GM10248 (cell line): ENCODE measurements around the gene BLOC1S3.
A peak's percentile ranks its signal among the peaks of the same experiment; 100 is the strongest.

Source experiments
- CTCF ChIA-PET: fragments of 300-600 bp; sonication (Branson Sonifier 250); formaldehyde crosslinking; extraction: SDS; loops from one replicate; lab custom pipeline; 2021; ENCODE audit warnings: antibody characterized with exemption; lab: Yijun Ruan, JAX
- POLR2A ChIA-PET: fragments of 350-650 bp; sonication (Branson Sonifier 250); formaldehyde crosslinking; extraction: SDS; loops from one replicate; lab custom pipeline; 2020; ENCODE audit warnings: antibody characterized with exemption; lab: Yijun Ruan, JAX
- DNase-seq: peaks from one replicate; pipeline ENCODE4 v3.0.0; 2012; ENCODE audit errors: extremely low spot score
- TF ChIP-seq, protein P1 (sequence below): IDR thresholded peaks from 2 replicates; pipeline ENCODE4 v1.5.1; 2012; ENCODE audit warnings: mild to moderate bottlenecking, low read depth; ENCODE audit errors: extremely low read depth, missing control alignments, control extremely low read depth

BLOC1S3 gene

DNA sequence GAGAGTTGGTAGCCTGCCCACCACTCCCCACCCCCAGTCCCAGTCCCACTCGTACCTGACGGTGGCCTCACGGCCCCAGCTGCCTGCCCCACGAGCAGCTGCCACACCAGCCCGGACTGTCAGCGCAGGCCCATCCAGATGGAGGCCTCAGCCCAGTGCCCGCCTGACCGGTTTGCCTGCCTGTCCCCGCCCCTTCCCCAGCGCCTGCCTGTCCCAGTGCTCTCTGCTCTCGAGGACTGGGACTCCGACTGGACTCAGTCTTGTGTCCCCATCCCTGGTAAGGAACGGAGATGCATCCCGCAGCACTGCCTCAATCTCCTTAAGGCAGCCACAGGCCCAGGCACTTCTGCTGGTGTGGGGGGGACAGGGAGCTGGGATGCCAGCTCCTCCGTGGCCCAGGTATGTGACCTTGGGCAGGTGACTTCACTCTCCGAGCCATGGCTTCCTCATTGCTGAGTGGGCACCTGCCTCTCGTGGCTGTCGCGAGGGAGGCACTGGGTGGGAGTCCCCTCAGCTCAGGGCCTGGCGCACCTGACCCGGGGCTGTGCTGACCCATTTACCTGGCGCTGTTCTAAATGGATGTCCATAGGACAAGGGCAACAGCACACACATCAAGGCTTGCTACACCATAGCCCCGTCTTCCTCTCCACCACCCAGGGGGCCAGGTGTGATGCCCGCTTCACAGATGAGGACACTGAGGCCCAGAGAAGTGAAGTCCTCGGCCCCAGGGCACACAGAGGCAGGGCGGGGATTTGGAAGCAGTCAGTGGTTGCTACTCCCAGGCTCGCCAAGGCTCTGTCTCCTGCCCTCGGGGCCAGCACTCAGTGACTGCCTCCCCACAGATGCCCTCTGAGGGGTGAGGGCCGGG lies 17.5 kb upstream of the BLOC1S3 start, which contains the start of gene NKPD1:
TSS of gene NKPD1 (minus strand) at position 113 of the 868 bp plus-strand sequence. CDS start 832 bp downstream, outside the sequence.
- ChIA-PET CTCF (interaction anchor here (1.2 to 1.8 kb wide), 2 partner anchors 12 to 258 kb away, joined by 3 to 5 read pairs; no protein-coding TSS in a partner anchor), POLR2A (interaction anchor here (0.6 kb wide), 1 partner anchor 159 kb away, joined by 4 read pairs; no protein-coding TSS in a partner anchor)
- no peak for DNase-seq
- TF ChIP-seq, protein P1, sequence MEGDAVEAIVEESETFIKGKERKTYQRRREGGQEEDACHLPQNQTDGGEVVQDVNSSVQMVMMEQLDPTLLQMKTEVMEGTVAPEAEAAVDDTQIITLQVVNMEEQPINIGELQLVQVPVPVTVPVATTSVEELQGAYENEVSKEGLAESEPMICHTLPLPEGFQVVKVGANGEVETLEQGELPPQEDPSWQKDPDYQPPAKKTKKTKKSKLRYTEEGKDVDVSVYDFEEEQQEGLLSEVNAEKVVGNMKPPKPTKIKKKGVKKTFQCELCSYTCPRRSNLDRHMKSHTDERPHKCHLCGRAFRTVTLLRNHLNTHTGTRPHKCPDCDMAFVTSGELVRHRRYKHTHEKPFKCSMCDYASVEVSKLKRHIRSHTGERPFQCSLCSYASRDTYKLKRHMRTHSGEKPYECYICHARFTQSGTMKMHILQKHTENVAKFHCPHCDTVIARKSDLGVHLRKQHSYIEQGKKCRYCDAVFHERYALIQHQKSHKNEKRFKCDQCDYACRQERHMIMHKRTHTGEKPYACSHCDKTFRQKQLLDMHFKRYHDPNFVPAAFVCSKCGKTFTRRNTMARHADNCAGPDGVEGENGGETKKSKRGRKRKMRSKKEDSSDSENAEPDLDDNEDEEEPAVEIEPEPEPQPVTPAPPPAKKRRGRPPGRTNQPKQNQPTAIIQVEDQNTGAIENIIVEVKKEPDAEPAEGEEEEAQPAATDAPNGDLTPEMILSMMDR: no peak

DNA sequence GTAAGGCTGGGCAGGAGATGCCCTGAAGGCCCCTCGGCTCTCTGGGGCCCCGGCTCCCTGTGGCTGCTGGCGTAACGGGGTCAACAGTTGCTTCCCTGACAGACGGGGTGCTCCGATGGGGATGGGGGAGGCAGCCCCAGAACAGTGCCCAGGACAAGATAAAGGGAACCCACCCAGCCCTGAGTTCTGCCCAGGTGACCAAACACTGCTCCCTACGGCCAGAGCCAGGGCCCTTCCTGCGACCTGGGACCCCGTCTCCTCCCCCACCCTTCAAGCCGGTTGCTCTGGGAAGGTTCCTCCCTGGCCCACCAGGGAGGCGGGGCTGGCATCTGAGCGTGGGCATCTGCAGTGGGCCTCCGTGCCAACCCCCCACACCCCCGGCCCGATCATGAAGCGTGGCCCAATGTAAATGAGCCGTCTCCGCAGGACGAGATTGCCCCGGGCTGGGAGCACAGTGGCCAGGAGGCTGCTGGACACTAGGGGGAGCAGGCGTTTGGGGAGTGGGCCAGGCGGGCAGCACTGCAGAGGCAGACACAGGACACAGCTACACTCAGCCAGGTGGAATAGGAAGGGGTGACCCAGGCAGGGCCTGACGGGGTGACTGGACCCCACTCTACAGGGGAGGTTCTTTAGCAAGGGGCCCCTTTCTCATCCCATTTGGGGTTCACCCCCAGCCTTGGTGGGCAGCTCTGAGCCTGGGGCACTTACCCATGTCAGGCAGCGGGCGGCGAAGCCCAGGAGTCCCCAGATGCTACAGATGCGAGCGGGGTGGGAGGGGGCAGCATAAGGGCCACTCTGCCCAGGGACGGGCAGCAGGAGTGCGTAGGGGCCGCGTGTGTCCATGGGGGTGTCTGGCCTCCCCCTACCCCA lies 16.6 kb upstream of the BLOC1S3 start:
- TF ChIP-seq, protein P1: peak; percentile 24
- DNase-seq: no peak
- POLR2A ChIA-PET: no interaction called here
- CTCF ChIA-PET: interaction anchor here (1.8 kb wide), 1 partner anchor 13 kb away, joined by 5 read pairs; no protein-coding TSS in a partner anchor

DNA sequence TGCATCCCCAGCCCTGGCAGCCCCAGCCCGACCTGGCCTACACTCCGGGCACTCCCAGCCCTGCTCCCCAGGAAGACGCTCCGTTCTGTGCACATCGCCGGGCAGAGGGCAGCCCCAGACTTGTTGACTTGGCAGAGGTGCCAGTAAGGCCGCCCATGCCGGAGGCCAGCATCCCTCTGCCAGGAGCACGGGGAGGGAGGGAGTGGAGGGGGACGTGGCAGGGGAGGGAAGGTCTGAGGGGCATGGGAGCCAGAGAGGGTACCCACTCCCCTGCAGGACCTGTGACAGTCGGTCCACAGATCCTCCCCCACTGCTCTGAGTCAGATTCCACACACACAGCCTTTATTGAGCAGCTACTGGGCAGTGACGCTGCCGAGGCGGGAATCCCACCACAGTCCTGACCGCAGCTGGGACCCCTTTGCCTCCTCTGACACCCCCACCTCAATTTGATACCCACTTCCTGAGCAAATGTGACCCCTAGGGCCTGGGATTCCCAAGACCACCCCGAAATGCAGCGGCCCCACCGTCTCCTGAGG lies 15.9 kb upstream of the BLOC1S3 start:
- TF ChIP-seq, protein P1: no peak
- no peak for DNase-seq
- CTCF ChIA-PET: no interaction called here
- POLR2A ChIA-PET: no interaction called here

DNA sequence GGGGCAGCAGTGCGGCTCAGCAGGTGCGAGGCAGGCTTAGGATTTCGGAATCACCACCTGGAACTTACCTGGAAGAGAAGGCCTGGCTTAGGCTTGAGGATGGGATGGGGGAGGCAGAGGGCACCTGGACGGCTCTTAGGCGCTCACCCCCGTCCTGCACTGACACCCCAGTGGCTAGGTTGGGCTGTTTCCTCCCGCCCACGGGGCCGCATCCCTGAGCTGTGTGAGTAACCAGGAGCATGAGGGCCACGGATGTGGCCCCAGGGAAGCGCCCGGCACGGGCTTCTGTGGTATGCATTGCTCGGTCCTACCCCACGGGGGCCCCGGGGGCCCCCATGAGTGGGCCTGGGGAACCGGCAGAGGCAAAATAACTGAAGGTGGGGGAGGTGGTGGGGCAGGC lies 15.4 kb upstream of the BLOC1S3 start:
- CTCF ChIA-PET: no interaction called here
- POLR2A ChIA-PET: no interaction called here

DNA sequence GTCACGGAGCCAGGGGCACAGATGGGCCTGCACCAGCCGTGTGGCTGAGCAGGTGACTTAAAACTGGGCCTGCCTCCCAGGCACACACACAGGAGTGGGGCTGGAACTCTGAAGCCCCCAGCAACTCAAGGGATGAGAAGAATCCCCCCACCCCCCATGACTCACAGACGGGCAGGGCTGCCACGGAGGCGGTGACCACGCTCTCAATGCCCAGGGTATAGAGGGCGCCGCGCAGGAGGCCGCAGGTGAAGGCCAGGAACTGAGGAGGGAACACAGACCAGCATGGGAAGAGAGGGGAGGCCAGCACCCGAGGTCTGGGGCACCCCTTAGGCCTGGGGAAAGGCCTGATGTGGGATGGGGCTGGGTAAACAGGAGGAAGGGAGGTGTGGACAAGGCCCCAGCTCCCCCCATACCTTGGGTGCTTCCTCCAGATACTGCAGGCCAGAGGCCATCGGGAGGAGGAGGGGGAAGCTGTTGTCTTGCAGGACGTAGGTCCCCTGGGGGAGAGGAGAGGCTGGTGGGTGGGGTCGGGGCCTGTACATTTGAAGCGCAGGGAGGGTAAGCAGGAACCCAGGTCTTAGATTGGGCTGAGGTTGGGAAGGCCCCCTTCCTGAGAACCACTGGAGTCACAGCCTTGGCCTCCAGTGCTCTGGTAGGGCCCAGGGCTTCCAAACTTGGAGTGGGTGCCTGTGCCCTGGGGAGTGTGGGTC lies 14.7 kb upstream of the BLOC1S3 start:
- TF ChIP-seq, protein P1: no peak
- ChIA-PET POLR2A (interaction anchor here (0.5 to 1.2 kb wide), 2 partner anchors 15 to 146 kb away, joined by 3 read pairs; no protein-coding TSS in a partner anchor), CTCF (interaction anchor here (0.8 to 2.8 kb wide), 8 partner anchors 14 to 72 kb away, joined by 3 to 10 read pairs (median 3); partner anchors contain the start of genes BLOC1S3 and TRAPPC6A)
- DNase-seq: no peak

More for the DNA sequence above, 15.4 kb upstream of the BLOC1S3 start:
- DNase-seq: no peak
- TF ChIP-seq, protein P1: no peak
